Mesothelial cell of epicardium (in vitro differentiated cells): ENCODE data around the gene RBP5. TPM values are rescaled to one million over a fixed set of nuclear protein-coding genes. Genes with fewer than 3 reads are reported as not detected.

Experiments used
- DNase-seq, 2 experiments: peaks; one replicate each; pipeline ENCODE4 v3.0.0; 2021; ENCODE audit warnings: low spot score in 2 of 2; ENCODE audit not compliant: unreplicated experiment in 2 of 2
- H3K27ac Mint-ChIP-seq: 2 replicates; pipeline ENCODE4 v1.8.0; 2021; ENCODE audit warnings: mixed read lengths
- H3K27me3 Mint-ChIP-seq: 2 replicates; pipeline ENCODE4 v1.8.0; 2021; ENCODE audit warnings: low read depth, mixed read lengths
- H3K36me3 Mint-ChIP-seq: 2 replicates; pipeline ENCODE4 v1.8.0; 2021; ENCODE audit warnings: mixed read lengths
- H3K4me1 Mint-ChIP-seq: 2 replicates; pipeline ENCODE4 v1.8.0; 2021; ENCODE audit warnings: mixed read lengths
- H3K4me3 Mint-ChIP-seq: 2 replicates; pipeline ENCODE4 v1.8.0; 2021; ENCODE audit warnings: mild to moderate bottlenecking, moderate library complexity, mixed read lengths
- H3K9me3 Mint-ChIP-seq: 2 replicates; pipeline ENCODE4 v1.8.0; 2021; ENCODE audit warnings: mixed read lengths
- CTCF ChIP-seq: fragments of 200-600 bp; sonication (generic); IDR thresholded peaks from one replicate; pipeline ENCODE4 v1.5.0; 2021; ENCODE audit warnings: antibody characterized with exemption; ENCODE audit not compliant: unreplicated experiment
- total RNA-seq: library from RNA; stranded (reverse); gene quantifications from 3 replicates; pipeline ENCODE4 v1.2.1, GENCODE V29; 2021

RBP5 gene
- total RNA-seq, 1 donor from 2014 or later = 2.1 TPM

- Mint-ChIP-seq H3K27me3 (no peaks in the 10 kb centered on the region), H3K9me3 (no peaks in the 10 kb centered on the region), H3K36me3 (peaks cover 6% of the 10 kb centered on the region), H3K27ac (no peak overlapping the region), H3K4me1 (peaks cover 13% of the 10 kb centered on the region), H3K4me3 (no peak overlapping the region)
- no peak for TF ChIP-seq CTCF
- DNase-seq = no peak
These were observed 35.7 kb downstream of the RBP5 start for GRCh38 chr12:7092986-7093460.

GRCh38 chr12:7092229-7092985, 36.3 kb downstream of the RBP5 start, which contains the start of gene C1R:
Gene C1R, minus strand, starts transcription at chr12:7092445. Its CDS starts 57 bp downstream, at chr12:7092388.
- Mint-ChIP-seq H3K4me1 (peaks cover 13% of the 10 kb centered on the region), H3K9me3 (no peaks in the 10 kb centered on the region), H3K27ac (peak within 1 kb of the TSS; percentile 68), H3K36me3 (peaks cover 6% of the 10 kb centered on the region), H3K4me3 (peak within 1 kb of the TSS; percentile 80), H3K27me3 (no peaks in the 10 kb centered on the region)
- DNase-seq = peak; percentile 31 to 81
- TF ChIP-seq CTCF = peak; percentile 89

- Mint-ChIP-seq H3K27ac (peak overlapping the region; percentile 68), H3K4me3 (peak overlapping the region; percentile 80), H3K27me3 (no peaks in the 10 kb centered on the region), H3K36me3 (peaks cover 9% of the 10 kb centered on the region), H3K9me3 (no peaks in the 10 kb centered on the region), H3K4me1 (peaks cover 13% of the 10 kb centered on the region)
- no peak for TF ChIP-seq CTCF
- DNase-seq = no peak
These were observed 36.9 kb downstream of the RBP5 start for GRCh38 chr12:7091660-7092228.

GRCh38 chr12:7091171-7091570, 37.5 kb downstream of the RBP5 start:
- H3K27ac Mint-ChIP-seq = peak overlapping the region; percentile 25
- peaks cover 9% of the 10 kb centered on the region for H3K36me3 Mint-ChIP-seq
- H3K9me3 Mint-ChIP-seq = no peaks in the 10 kb centered on the region
- TF ChIP-seq CTCF = no peak
- no peaks in the 10 kb centered on the region for H3K27me3 Mint-ChIP-seq
- H3K4me1 Mint-ChIP-seq = peaks cover 13% of the 10 kb centered on the region
- peak overlapping the region; percentile 20 for H3K4me3 Mint-ChIP-seq
- no peak for DNase-seq

GRCh38 chr12:7090222-7090998, 38.3 kb downstream of the RBP5 start:
- H3K27ac Mint-ChIP-seq = no peak overlapping the region
- peaks cover 13% of the 10 kb centered on the region for H3K4me1 Mint-ChIP-seq
- TF ChIP-seq CTCF = no peak
- no peak overlapping the region for H3K4me3 Mint-ChIP-seq
- H3K9me3 Mint-ChIP-seq = no peaks in the 10 kb centered on the region
- H3K27me3 Mint-ChIP-seq = no peaks in the 10 kb centered on the region
- DNase-seq = no peak
- H3K36me3 Mint-ChIP-seq = peaks cover 9% of the 10 kb centered on the region
